Large intestine (tissue), 3 donors: ENCODE data around the gene KRTAP13-3. TPM values are rescaled to one million over a fixed set of nuclear protein-coding genes. Genes with fewer than 3 reads are reported as not detected.

ENCODE experiments used
- DNase-seq, 2 donors: peaks; one replicate each; pipeline versions ENCODE4 v3.0.0 to v3.0.0-alpha.2; 2013
- H3K27ac ChIP-seq: one replicate; pipeline ENCODE4 v1.5.1; 2013; ENCODE audit warnings: low read length
- H3K27me3 ChIP-seq: 2 replicates; pipeline ENCODE4 v1.6.1; 2013; ENCODE audit warnings: low read length; ENCODE audit not compliant: control insufficient read depth, insufficient read depth
- H3K36me3 ChIP-seq: 2 replicates; pipeline ENCODE4 v1.6.1; 2013; ENCODE audit warnings: low read length; ENCODE audit not compliant: control insufficient read depth, insufficient read depth
- H3K4me1 ChIP-seq: one replicate; pipeline ENCODE4 v1.6.1; 2013; ENCODE audit warnings: low read length; ENCODE audit not compliant: control insufficient read depth, insufficient read depth
- H3K4me3 ChIP-seq: one replicate; pipeline ENCODE4 v1.5.1; 2013; ENCODE audit warnings: low read length
- H3K9me3 ChIP-seq: one replicate; pipeline ENCODE4 v1.6.1; 2013; ENCODE audit warnings: mild to moderate bottlenecking, low read depth, low read length, moderate library complexity; ENCODE audit not compliant: control insufficient read depth
- WGBS: methylation state at CpG from one replicate; pipeline ENCODE4 v1.1.5; 2013; ENCODE audit warnings: low lambda C conversion rate; ENCODE audit not compliant: insufficient coverage; 5-methylcytosine and 5-hydroxymethylcytosine counted together
- polyA plus RNA-seq: library from polyadenylated mRNA; unstranded; fragments of 120-200 nt; gene quantifications from one replicate; pipeline ENCODE4 v1.2.1, GENCODE V29; 2013

KRTAP13-3 gene
- polyA plus RNA-seq, 1 donor = not detected

- no peaks in the 10 kb centered on the region for H3K27me3 ChIP-seq
- WGBS = no CpG with 5 or more reads among the region's 9 CpGs
- H3K9me3 ChIP-seq = no peaks in the 10 kb centered on the region
- no peak within 1 kb of the TSS for H3K4me3 ChIP-seq
- H3K4me1 ChIP-seq = no peaks in the 10 kb centered on the region
- no peaks in the 10 kb centered on the region for H3K36me3 ChIP-seq
- no peak for DNase-seq
- H3K27ac ChIP-seq = no peak within 1 kb of the TSS
Observed at GRCh38 chr21:30430170-30430655, 4.5 kb upstream of the KRTAP13-3 start, which contains the start of gene KRTAP13-4. Gene KRTAP13-4 (plus strand): TSS chr21:30430220. CDS start chr21:30430276, 56 bp downstream.

GRCh38 chr21:30426731-30427130 lies 1.0 kb upstream of the KRTAP13-3 start:
- WGBS = no CpG with 5 or more reads among the region's 3 CpGs
- DNase-seq = no peak
- Histone ChIP-seq H3K4me3 (no peak overlapping the region), H3K9me3 (no peaks in the 10 kb centered on the region), H3K27me3 (no peaks in the 10 kb centered on the region), H3K4me1 (no peaks in the 10 kb centered on the region), H3K36me3 (no peaks in the 10 kb centered on the region), H3K27ac (no peak overlapping the region)

DNA sequence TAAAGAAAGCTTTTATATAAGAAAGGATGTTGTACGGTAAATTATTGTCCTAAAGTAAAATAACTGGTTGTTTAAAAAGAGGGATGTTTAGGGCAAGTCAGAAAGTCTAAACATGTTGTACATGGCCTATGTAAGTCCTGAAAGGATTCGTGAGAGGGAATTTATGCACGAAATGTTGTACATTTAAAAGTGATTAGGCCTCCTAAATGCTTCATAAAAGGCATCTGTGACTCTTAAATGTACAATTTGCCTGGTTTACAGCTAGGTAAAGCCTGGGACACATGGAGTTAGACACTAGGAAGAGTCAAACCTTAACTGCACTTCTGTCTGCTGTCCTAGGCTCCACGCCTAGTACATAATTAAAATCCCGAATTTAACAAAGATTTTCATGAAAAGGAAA lies 9.7 kb downstream of the KRTAP13-3 start:
- Histone ChIP-seq H3K36me3 (no peaks in the 10 kb centered on the region), H3K9me3 (no peaks in the 10 kb centered on the region), H3K27me3 (no peaks in the 10 kb centered on the region), H3K27ac (no peak overlapping the region), H3K4me1 (no peaks in the 10 kb centered on the region), H3K4me3 (no peak overlapping the region)
- 100% methylated on average over 1 of the region's 5 CpGs for WGBS
- no peak for DNase-seq

DNA sequence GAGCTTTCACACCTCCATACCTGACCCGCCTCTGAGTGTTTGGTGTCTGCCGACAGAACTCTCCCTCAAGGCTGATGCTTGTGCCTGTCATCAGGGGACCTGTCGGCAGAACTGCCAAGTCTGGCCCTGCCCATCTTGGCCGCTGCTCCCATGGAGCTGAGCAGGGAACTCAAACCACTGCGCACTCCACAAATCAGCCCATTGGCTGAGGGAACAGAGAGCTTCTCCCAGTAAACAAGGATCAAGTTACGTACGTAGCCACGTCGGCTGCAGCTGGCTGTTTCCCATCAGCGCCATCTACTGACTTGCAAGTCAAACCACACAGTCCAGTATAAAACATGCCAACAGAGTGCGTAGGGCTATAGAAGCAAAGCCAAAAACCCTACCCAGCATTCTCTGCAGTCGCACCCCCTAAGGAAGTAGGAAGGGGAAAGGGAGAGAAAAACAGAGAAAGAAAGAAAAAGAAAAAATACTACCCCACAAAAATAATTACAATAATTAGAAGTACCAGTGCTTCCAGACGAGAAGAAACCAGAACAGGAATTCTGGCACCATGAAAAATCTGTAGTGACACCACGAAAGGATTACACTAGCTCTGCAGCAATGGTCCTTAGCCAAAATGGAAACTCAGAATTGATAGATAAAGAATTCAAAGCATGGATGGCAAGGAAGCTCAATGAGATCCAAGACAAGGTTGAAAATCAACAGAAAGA lies 16.8 kb downstream of the KRTAP13-3 start:
- no peaks in the 10 kb centered on the region for H3K27me3 ChIP-seq
- no peak overlapping the region for H3K4me3 ChIP-seq
- WGBS = 86% methylated on average over 2 of the region's 14 CpGs
- DNase-seq = peak; percentile 4 to 18
- H3K27ac ChIP-seq = no peak overlapping the region
- H3K4me1 ChIP-seq = no peaks in the 10 kb centered on the region
- no peaks in the 10 kb centered on the region for H3K36me3 ChIP-seq
- H3K9me3 ChIP-seq = no peaks in the 10 kb centered on the region

- Histone ChIP-seq H3K27me3 (no peaks in the 10 kb centered on the region), H3K4me1 (no peaks in the 10 kb centered on the region), H3K4me3 (no peak within 1 kb of the TSS), H3K9me3 (no peaks in the 10 kb centered on the region), H3K36me3 (no peaks in the 10 kb centered on the region), H3K27ac (no peak within 1 kb of the TSS)
- no peak for DNase-seq
- WGBS = 86% methylated on average over 1 of the region's 4 CpGs
Observed at GRCh38 chr21:30395731-30396130, 30.0 kb downstream of the KRTAP13-3 start, which contains the start of gene KRTAP13-1. Gene KRTAP13-1 (plus strand): TSS chr21:30396031. CDS start chr21:30396087, 56 bp downstream.

DNA sequence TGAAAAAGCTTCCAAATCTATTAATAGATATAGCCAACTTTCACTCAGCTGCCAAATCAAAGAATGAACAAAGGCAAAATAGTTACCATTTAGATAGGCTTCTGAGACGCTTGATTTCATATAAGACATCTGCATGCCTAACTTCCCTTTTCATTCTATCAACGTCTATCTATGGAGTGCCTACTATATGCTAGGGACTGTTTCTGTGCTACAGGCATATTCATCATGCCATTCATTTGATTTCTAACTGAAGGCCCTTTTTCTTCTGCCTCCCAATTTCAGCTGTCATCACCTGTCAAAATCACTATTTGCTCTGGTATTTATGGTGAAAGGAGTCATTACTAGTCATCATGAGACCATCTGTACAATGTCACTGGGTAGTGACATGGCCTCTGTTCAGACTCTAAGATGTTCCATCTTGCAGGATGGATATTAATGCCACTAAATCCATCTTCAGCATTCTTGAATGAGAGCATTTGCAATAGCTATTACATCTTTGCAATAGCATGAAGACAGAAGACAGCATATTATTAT lies 34.2 kb downstream of the KRTAP13-3 start:
- no peaks in the 10 kb centered on the region for H3K4me1 ChIP-seq
- WGBS = no CpG with 5 or more reads among the region's 2 CpGs
- no peak for DNase-seq
- H3K27me3 ChIP-seq = no peaks in the 10 kb centered on the region
- H3K27ac ChIP-seq = no peak overlapping the region
- no peaks in the 10 kb centered on the region for H3K36me3 ChIP-seq
- no peak overlapping the region for H3K4me3 ChIP-seq
- peaks cover 3% of the 10 kb centered on the region for H3K9me3 ChIP-seq

DNA sequence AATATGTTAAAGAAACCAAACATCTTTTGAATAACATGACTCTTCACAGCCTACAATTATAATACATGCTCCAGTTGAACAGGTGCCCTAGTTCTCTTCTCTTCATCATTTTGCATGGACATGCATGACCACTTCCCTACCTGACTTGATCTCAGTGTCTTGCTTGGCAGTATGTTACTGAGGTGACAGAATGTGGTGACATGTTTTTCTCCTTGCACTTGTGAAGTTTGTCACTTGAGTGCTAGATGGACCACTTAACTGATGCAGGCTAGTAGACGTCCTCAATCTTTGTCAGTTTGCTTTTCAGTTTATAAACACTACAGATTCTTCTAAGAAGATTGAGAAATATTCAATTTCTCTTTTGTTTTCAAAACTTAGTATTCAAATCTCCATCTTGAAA lies 43.5 kb downstream of the KRTAP13-3 start:
- Histone ChIP-seq H3K4me3 (no peak overlapping the region), H3K36me3 (no peaks in the 10 kb centered on the region), H3K27ac (no peak overlapping the region), H3K9me3 (no peaks in the 10 kb centered on the region), H3K27me3 (no peaks in the 10 kb centered on the region), H3K4me1 (no peaks in the 10 kb centered on the region)
- DNase-seq = no peak
- WGBS = no CpG with 5 or more reads among the region's 1 CpG

Other genes starting within 250 kb of the KRTAP13-3 start
- gene CLDN8, start 209.8 kb downstream of the KRTAP13-3 start, polyA plus RNA-seq = not detected
- not detected for gene KRTAP24-1, start 143.0 kb downstream of the KRTAP13-3 start, polyA plus RNA-seq
- not detected for gene KRTAP25-1, start 136.4 kb downstream of the KRTAP13-3 start, polyA plus RNA-seq
- not detected for gene KRTAP26-1, start 105.6 kb downstream of the KRTAP13-3 start, polyA plus RNA-seq
- gene KRTAP27-1, start 88.2 kb downstream of the KRTAP13-3 start, polyA plus RNA-seq = not detected
- gene KRTAP23-1, start 77.3 kb downstream of the KRTAP13-3 start, polyA plus RNA-seq = not detected
- not detected for gene KRTAP13-2, start 53.7 kb downstream of the KRTAP13-3 start, polyA plus RNA-seq
- gene KRTAP13-1, start 29.9 kb downstream of the KRTAP13-3 start, polyA plus RNA-seq = not detected
- not detected for gene KRTAP13-4, start 4.3 kb upstream of the KRTAP13-3 start, polyA plus RNA-seq
- gene KRTAP15-1, start 14.3 kb upstream of the KRTAP13-3 start, polyA plus RNA-seq = not detected
- gene KRTAP19-1, start 54.4 kb upstream of the KRTAP13-3 start, polyA plus RNA-seq = not detected
- not detected for gene KRTAP19-2, start 61.5 kb upstream of the KRTAP13-3 start, polyA plus RNA-seq
- gene KRTAP19-3, start 66.1 kb upstream of the KRTAP13-3 start, polyA plus RNA-seq = not detected
- gene KRTAP19-4, start 71.2 kb upstream of the KRTAP13-3 start, polyA plus RNA-seq = not detected
- gene KRTAP19-5, start 76.2 kb upstream of the KRTAP13-3 start, polyA plus RNA-seq = not detected
- gene KRTAP19-6, start 115.9 kb upstream of the KRTAP13-3 start, polyA plus RNA-seq = not detected
- gene KRTAP19-7, start 135.4 kb upstream of the KRTAP13-3 start, polyA plus RNA-seq = not detected
- not detected for gene KRTAP22-2, start 164.5 kb upstream of the KRTAP13-3 start, polyA plus RNA-seq
- gene KRTAP6-3, start 166.5 kb upstream of the KRTAP13-3 start, polyA plus RNA-seq = not detected
- gene KRTAP6-2, start 173.0 kb upstream of the KRTAP13-3 start, polyA plus RNA-seq = not detected
- not detected for gene KRTAP22-1, start 175.2 kb upstream of the KRTAP13-3 start, polyA plus RNA-seq
- not detected for gene KRTAP6-1, start 188.0 kb upstream of the KRTAP13-3 start, polyA plus RNA-seq
- gene KRTAP20-1, start 190.5 kb upstream of the KRTAP13-3 start, polyA plus RNA-seq = not detected
- not detected for gene KRTAP20-4, start 194.7 kb upstream of the KRTAP13-3 start, polyA plus RNA-seq
- gene KRTAP20-2, start 209.3 kb upstream of the KRTAP13-3 start, polyA plus RNA-seq = not detected
- not detected for gene KRTAP20-3, start 216.9 kb upstream of the KRTAP13-3 start, polyA plus RNA-seq